HAP-1 (cell line): ENCODE results near the gene ASB3.
"Not testable (repeated sequence)": the region's sequence is repeated elsewhere in the genome, so short reads cannot be mapped to it uniquely, and the experiment has no call there.

Source experiments
- DNase-seq, 2 experiments: peaks; one replicate each; pipeline ENCODE4 v3.0.0-alpha.2; 2016 to 2020; ENCODE audit warnings: low spot score in 2 of 2
- H3K27me3 ChIP-seq: fragments of 250-450 bp; sonication (Bioruptor Pico); 2 replicates; pipeline ENCODE4 v1.5.1; 2020; ENCODE audit warnings: low read depth, mild to moderate bottlenecking, moderate library complexity
- H3K36me3 ChIP-seq: fragments of 250-450 bp; sonication (Bioruptor Pico); replicated peaks from 2 replicates; pipeline ENCODE4 v1.5.1; 2020; ENCODE audit warnings: mild to moderate bottlenecking
- H3K4me1 ChIP-seq: fragments of 250-450 bp; sonication (Bioruptor Pico); 2 replicates; pipeline ENCODE4 v1.5.1; 2020; ENCODE audit warnings: mild to moderate bottlenecking
- H3K4me3 ChIP-seq: fragments of 250-450 bp; sonication (Bioruptor Pico); 2 replicates; pipeline ENCODE4 v1.5.1; 2020; ENCODE audit warnings: mild to moderate bottlenecking, moderate library complexity
- H3K9me3 ChIP-seq: fragments of 250-450 bp; sonication (Bioruptor Pico); 2 replicates; pipeline ENCODE4 v1.5.1; 2020; ENCODE audit warnings: mild to moderate bottlenecking, moderate library complexity
- in situ Hi-C: fragments of 300-500 bp; cut with MboI; formaldehyde crosslinking; loops from 3 replicates; pipeline ENCODE4 v1.14.3; 2020; ENCODE audit warnings: low sequenced_read_pairs, inconsistent platforms, mixed read lengths

The ASB3 gene

GRCh38 chr2:53786705-53787613, at the start of gene ASB3, which contains the start of gene ERLEC1:
Gene ASB3 (minus strand): TSS chr2:53786953. CDS start chr2:53765572, 21,381 bp downstream.
Gene ERLEC1 (plus strand): TSS chr2:53787044. CDS start chr2:53787211, 167 bp downstream.
- DNase-seq: peak; percentile 85 to 95
- Histone ChIP-seq H3K9me3 (no peaks in the 10 kb centered on the region), H3K36me3 (no peaks in the 10 kb centered on the region; the same call in 1 of the 2 replicates), H3K4me3 (peak within 1 kb of the TSS; percentile 88), H3K4me1 (peaks cover 2% of the 10 kb centered on the region), H3K27me3 (no peaks in the 10 kb centered on the region)
- in situ Hi-C loops: no loop called here

DNA sequence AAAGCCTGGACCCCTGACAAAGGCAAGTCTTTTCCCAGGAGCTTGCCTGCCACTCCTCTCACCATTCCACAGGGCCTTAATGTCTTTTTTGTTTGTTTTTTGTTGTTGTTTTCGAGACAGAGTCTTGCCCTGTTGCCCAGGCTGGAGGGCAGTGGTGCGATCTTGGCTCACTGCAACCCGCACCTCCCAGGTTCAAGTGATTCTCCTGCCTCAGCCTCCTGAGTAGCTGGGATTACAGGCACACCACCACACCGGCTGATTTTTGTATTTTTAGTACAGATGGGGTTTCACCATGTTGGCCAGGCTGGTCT, 43.2 kb upstream of the ASB3 start:
- in situ Hi-C loops: not testable (repeated sequence)

DNA sequence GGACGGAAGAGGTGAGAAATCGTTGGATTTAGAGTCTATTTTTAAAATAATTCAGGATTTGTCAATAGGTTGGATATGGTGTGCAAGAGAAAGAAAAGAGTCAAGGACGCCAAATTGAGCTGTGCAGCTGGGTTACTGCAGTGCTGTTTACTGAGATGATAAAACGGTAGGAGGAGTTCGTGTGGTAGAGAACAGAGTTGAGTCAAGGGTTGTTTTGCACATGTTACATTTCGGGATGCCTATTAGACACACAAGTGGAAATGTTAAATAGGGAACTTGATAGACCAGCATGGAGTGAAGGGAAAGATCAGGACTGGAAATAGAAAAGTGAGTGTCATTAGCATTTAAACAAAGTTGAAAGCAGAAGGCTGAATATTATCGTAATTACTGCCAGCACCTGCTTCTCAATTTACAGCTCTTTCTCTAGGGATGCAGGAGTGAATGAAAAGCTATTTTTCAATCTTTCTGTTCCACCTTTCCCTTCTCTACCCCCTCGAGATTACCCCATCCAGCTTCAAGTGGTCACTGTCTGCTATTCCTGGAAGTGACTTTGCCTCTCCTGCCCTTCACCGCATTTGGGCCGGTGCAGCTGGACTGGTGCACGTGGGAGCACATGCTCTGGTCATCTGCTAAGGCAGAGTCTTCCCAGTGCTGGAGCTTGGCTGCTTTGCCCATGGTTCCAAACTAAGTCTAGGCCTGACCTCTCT, 42.7 kb upstream of the ASB3 start:
- in situ Hi-C loops: no loop called here
- no peak for DNase-seq
- no peaks in the 10 kb centered on the region for H3K9me3 ChIP-seq
- no peak overlapping the region for H3K4me3 ChIP-seq
- H3K27me3 ChIP-seq: no peaks in the 10 kb centered on the region
- H3K4me1 ChIP-seq: no peaks in the 10 kb centered on the region
- no peaks in the 10 kb centered on the region for H3K36me3 ChIP-seq

More for the DNA sequence above, 43.2 kb upstream of the ASB3 start:
- not testable (repeated sequence) for H3K4me1 ChIP-seq, H3K9me3 ChIP-seq, H3K27me3 ChIP-seq, DNase-seq, H3K36me3 ChIP-seq, H3K4me3 ChIP-seq

DNA sequence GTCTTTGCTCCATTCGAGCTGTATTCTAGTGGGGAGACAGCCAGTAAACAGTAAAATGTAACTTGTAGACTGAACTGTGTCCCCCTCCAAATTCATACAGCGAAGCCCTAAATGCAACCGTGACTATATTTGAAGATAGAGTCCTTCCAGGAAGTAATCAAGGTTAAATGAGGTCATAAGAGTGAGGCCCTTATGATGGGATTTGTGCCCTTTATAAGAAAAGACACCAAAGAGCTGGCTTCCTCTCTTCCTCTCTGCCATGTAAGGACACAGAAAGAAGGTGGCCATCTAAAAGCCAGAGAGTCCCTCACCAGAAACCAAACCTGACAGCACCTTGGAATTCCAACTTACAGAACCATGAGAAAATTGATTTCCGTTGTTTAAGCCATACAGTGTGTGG, 41.6 kb upstream of the ASB3 start:
- DNase-seq: no peak
- H3K4me3 ChIP-seq: no peak overlapping the region
- in situ Hi-C loops: no loop called here
- no peaks in the 10 kb centered on the region for H3K27me3 ChIP-seq
- no peaks in the 10 kb centered on the region for H3K36me3 ChIP-seq
- H3K9me3 ChIP-seq: no peaks in the 10 kb centered on the region
- H3K4me1 ChIP-seq: no peaks in the 10 kb centered on the region

GRCh38 chr2:53827398-53828175, 40.8 kb upstream of the ASB3 start:
- Histone ChIP-seq H3K36me3 (no peaks in the 10 kb centered on the region), H3K4me3 (no peak overlapping the region), H3K4me1 (no peaks in the 10 kb centered on the region), H3K27me3 (no peaks in the 10 kb centered on the region), H3K9me3 (no peaks in the 10 kb centered on the region)
- DNase-seq: peak in 1 of 2 experiments; percentile 13
- in situ Hi-C loops: no loop called here

DNA sequence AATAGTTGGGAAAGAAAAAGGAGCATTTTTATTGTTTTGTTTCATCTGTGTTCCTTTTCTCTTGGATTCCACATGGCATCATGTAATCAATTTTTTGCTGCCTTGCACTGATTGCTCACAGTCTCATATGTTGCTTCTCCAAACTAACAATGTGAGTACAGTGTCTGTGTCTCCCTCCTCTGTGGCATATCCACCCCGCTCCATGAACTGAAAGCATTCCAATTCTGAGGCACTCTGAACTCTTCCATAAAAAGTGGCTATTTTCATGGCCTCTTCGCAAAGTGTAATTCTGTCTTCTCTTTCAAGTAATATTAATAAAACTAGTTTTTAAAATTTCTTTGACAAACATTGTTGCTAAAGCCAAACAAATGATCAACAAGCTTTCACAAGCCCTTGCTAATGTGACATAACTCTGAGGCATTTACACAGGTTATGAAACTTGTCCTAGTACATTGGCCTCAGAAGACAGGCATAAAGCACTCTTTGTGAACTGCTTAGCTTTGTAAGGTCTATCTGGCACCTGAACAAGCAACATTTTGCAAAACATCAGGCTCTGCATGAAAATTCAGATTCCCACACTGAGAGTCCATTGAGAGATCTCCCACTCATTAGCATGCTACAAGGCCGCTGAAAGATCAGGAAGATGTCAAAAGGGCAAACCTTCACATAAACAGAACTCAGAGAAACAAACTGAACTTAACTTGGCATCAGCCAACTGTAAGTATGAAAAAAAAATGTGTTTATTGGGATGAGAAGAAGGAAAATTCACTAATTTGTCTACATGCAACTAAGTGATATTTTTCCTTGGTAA, 40.0 kb upstream of the ASB3 start:
- Histone ChIP-seq H3K4me3 (no peak overlapping the region), H3K36me3 (no peaks in the 10 kb centered on the region), H3K4me1 (no peaks in the 10 kb centered on the region), H3K27me3 (no peaks in the 10 kb centered on the region), H3K9me3 (no peaks in the 10 kb centered on the region)
- in situ Hi-C loops: no loop called here
- no peak for DNase-seq

GRCh38 chr2:53826030-53826410, 39.3 kb upstream of the ASB3 start:
- Histone ChIP-seq H3K27me3 (no peaks in the 10 kb centered on the region), H3K36me3 (no peaks in the 10 kb centered on the region), H3K9me3 (no peaks in the 10 kb centered on the region), H3K4me1 (no peaks in the 10 kb centered on the region), H3K4me3 (no peak overlapping the region)
- in situ Hi-C loops: no loop called here
- DNase-seq: no peak

DNA sequence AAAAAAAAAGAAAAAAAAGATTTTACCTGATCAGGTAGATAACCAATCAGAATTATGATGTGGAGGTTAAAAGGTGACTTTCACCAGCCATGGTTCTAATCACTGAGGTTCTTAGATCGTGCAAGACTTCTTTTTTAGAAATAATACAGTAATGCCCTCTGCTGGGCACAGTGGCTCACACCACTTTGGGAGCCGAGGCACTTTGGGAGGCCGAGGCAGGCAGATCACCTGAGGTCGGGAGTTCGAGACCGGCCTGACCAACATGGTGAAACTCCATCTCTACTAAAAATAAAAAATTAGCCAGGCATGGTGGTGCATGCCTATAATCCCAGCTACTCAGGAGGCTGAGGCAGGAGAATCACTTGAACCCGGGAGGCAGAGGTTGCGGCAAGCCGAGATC, 36.9 kb upstream of the ASB3 start:
- H3K4me1 ChIP-seq, H3K36me3 ChIP-seq, H3K27me3 ChIP-seq, in situ Hi-C loops, H3K9me3 ChIP-seq, H3K4me3 ChIP-seq: not testable (repeated sequence)
- DNase-seq: peak in 1 of 2 experiments; percentile 38

- Histone ChIP-seq H3K4me3 (no peak overlapping the region), H3K27me3 (no peaks in the 10 kb centered on the region), H3K9me3 (no peaks in the 10 kb centered on the region), H3K36me3 (no peaks in the 10 kb centered on the region; the same call in 1 of the 2 replicates), H3K4me1 (no peaks in the 10 kb centered on the region)
- in situ Hi-C loops: no loop called here
- DNase-seq: no peak
Measured at GRCh38 chr2:53821810-53822209, 35.1 kb upstream of the ASB3 start.

GRCh38 chr2:53820711-53821110, 34.0 kb upstream of the ASB3 start:
- DNase-seq: no peak
- in situ Hi-C loops: no loop called here
- no peaks in the 10 kb centered on the region; the same call in 1 of the 2 replicates for H3K36me3 ChIP-seq
- H3K27me3 ChIP-seq: no peaks in the 10 kb centered on the region
- no peak overlapping the region for H3K4me3 ChIP-seq
- H3K9me3 ChIP-seq: no peaks in the 10 kb centered on the region
- H3K4me1 ChIP-seq: no peaks in the 10 kb centered on the region

GRCh38 chr2:53820048-53820447, 33.3 kb upstream of the ASB3 start:
- Histone ChIP-seq H3K9me3 (no peaks in the 10 kb centered on the region), H3K4me1 (no peaks in the 10 kb centered on the region), H3K4me3 (no peak overlapping the region), H3K27me3 (no peaks in the 10 kb centered on the region), H3K36me3 (peaks cover 3% of the 10 kb centered on the region; the same call in 1 of the 2 replicates)
- no peak for DNase-seq
- in situ Hi-C loops: no loop called here

DNA sequence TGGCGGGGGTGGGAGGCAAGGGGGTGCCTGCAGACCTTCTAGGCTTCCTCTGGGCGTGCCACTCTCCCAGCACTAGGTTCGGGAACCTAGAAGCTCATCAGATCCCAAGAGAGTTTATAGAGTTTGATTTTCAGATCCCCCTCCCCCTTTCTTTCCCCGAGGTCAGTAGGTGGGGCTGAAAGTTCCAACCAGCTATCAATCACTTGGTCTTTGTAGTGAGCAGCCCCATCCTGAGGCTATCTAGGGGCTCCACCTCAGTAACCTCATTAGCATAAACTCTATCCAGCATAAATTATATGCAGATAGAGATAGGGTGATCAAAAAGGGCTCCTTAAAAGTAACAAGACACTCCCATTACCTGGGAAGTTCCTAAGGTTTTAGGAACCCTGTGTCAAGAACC, 32.9 kb upstream of the ASB3 start:
- no peak overlapping the region for H3K4me3 ChIP-seq
- peaks cover 3% of the 10 kb centered on the region for H3K36me3 ChIP-seq
- no peaks in the 10 kb centered on the region for H3K9me3 ChIP-seq
- in situ Hi-C loops: no loop called here
- no peaks in the 10 kb centered on the region for H3K27me3 ChIP-seq
- no peak for DNase-seq
- H3K4me1 ChIP-seq: no peaks in the 10 kb centered on the region

- Histone ChIP-seq H3K4me3 (no peak overlapping the region), H3K4me1 (no peaks in the 10 kb centered on the region), H3K27me3 (no peaks in the 10 kb centered on the region), H3K36me3 (peaks cover 9% of the 10 kb centered on the region), H3K9me3 (no peaks in the 10 kb centered on the region)
- in situ Hi-C loops: no loop called here
- no peak for DNase-seq
Measured at GRCh38 chr2:53818854-53819435, 32.2 kb upstream of the ASB3 start.
